ENCODE results near the gene INVS.

DNA sequence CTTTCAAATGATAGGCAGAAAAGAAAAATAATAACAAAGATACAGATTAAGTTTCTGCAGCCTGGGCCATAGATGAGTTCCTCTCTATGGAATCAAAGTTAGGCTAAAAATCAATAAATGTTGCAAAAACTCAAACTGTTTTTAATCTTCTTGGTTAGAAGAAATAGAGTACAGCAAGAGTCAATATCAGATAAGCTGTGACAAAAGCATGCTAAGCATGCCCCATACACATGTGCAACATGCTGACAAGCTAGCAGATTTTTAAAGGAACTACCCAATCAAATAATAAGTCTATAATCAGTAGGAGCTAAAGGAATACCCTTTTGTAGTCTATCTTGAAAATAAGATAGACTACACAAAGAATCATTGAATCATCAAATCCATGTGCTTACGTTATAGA, 7.0 kb upstream of the INVS start:
- TF ChIP-seq POLR2A (IDR thresholded peaks at IDR 0.05; ENCODE audit: low read depth, low read length), result no peak
- TF ChIP-seq, protein P1, sequence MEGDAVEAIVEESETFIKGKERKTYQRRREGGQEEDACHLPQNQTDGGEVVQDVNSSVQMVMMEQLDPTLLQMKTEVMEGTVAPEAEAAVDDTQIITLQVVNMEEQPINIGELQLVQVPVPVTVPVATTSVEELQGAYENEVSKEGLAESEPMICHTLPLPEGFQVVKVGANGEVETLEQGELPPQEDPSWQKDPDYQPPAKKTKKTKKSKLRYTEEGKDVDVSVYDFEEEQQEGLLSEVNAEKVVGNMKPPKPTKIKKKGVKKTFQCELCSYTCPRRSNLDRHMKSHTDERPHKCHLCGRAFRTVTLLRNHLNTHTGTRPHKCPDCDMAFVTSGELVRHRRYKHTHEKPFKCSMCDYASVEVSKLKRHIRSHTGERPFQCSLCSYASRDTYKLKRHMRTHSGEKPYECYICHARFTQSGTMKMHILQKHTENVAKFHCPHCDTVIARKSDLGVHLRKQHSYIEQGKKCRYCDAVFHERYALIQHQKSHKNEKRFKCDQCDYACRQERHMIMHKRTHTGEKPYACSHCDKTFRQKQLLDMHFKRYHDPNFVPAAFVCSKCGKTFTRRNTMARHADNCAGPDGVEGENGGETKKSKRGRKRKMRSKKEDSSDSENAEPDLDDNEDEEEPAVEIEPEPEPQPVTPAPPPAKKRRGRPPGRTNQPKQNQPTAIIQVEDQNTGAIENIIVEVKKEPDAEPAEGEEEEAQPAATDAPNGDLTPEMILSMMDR (IDR thresholded peaks at IDR 0.05; ENCODE audit: extremely low read depth in 1 of 2, insufficient read depth in 1 of 2, low read depth in 1 of 2, low read length in 2 of 2), result no peak
